Measurements from ENCODE around the gene CSAG1.
"Not testable (repeated sequence)": the region's sequence is repeated elsewhere in the genome, so short reads cannot be mapped to it uniquely, and the experiment has no call there.

- not testable (repeated sequence) for TF ChIP-seq THAP7 (CRISPR knock-in tag; IDR thresholded peaks at IDR 0.05); CTCF (CRISPR knock-in tag; IDR thresholded peaks at IDR 0.05); ZNF335 (CRISPR knock-in tag; IDR thresholded peaks at IDR 0.05); U2AF1 (optimal IDR thresholded peaks at IDR 0.05; ENCODE audit: low read depth, low read length); ISL2 (CRISPR knock-in tag; IDR thresholded peaks at IDR 0.05); ZNF431 (CRISPR knock-in tag; IDR thresholded peaks at IDR 0.05; ENCODE audit: borderline replicate concordance, low read depth); TBL1XR1 (IDR thresholded peaks at IDR 0.05; ENCODE audit: borderline replicate concordance, low read length, partially characterized antibody); NFATC3 (CRISPR knock-in tag; IDR thresholded peaks at IDR 0.05); EP300 (IDR thresholded peaks at IDR 0.05; ENCODE audit: low read depth in 2 of 2, low read length in 2 of 2); EP300 (CRISPR knock-in tag; IDR thresholded peaks at IDR 0.05; ENCODE audit: borderline replicate concordance)
Measured at GRCh38 chrX:152753686-152754650, 20.4 kb upstream of the CSAG1 start, which contains the start of gene MAGEA2.

Measured in HepG2 (cell line).